AG04449 (cell line): ENCODE measurements around the gene ADIPOR1.

ENCODE experiments used
- CTCF ChIA-PET: fragments of 350-600 bp; formaldehyde crosslinking; extraction: SDS; loops from one replicate; lab custom pipeline; 2021; ENCODE audit warnings: antibody characterized with exemption; lab: Yijun Ruan, JAX
- POLR2A ChIA-PET: fragments of 400-600, 350-600 bp; formaldehyde crosslinking; extraction: SDS; loops from one replicate; lab custom pipeline; 2020; ENCODE audit warnings: antibody characterized with exemption, inconsistent platforms; lab: Yijun Ruan, JAX
- DNase-seq: peaks from one replicate; pipeline ENCODE4 v3.0.0-alpha.2; 2010; ENCODE audit warnings: low read depth, low spot score
- H3K4me3 ChIP-seq: 2 replicates; pipeline ENCODE4 v1.5.1; 2011; ENCODE audit warnings: low read depth, mild to moderate bottlenecking, control low read depth, low read length
- TF ChIP-seq, protein P1 (sequence below): IDR thresholded peaks from one replicate; pipeline ENCODE4 v1.5.1; 2011; ENCODE audit warnings: mild to moderate bottlenecking, moderate library complexity, low read length, control low read depth, inconsistent platforms; ENCODE audit not compliant: insufficient read depth; ENCODE audit errors: missing control alignments

ADIPOR1 gene

DNA sequence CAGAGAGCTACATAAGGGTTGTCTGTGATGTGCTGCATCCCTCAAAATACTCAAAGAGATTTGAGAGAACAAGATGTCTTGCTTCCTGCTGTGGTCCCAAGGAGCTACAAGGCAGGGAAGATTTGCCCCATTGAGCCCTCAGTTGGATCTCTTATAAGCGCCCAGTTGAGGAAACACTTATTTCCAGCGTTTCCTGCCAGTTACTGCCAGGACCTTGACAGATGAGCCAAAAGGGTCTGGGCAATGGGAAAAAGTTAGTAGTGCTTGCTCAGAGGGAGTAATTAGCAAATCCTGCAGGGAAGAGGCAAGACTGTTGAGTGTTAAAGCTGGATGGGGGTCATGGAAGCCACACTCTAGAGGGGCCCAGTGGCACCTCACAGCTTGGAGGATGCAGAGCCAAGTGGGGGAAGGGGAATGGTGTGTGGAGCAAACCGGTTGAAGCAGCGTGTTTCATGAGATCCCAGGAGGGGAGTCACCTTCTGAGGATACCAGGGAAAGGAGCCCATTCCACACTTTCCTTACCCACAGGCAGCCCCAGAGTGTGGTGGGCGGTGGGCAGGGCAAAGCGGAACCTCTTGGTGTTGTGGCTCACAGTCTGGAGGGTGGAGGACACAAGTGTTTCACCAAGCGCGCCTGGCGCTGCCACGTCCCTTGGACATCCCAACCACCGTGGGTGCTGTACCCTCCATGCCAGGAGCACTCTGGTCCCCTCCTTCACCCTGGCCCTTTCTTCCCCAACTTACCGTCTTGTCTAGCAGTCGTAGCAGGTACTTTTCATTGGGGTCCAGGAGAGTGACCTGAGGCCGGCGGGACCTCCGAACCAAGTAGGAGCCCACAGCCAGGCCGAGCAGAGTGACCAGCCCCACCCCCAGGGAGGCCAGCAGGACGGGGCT, 8.1 kb upstream of the ADIPOR1 start:
- peak overlapping the region; percentile 87 for H3K4me3 ChIP-seq
- TF ChIP-seq, protein P1, sequence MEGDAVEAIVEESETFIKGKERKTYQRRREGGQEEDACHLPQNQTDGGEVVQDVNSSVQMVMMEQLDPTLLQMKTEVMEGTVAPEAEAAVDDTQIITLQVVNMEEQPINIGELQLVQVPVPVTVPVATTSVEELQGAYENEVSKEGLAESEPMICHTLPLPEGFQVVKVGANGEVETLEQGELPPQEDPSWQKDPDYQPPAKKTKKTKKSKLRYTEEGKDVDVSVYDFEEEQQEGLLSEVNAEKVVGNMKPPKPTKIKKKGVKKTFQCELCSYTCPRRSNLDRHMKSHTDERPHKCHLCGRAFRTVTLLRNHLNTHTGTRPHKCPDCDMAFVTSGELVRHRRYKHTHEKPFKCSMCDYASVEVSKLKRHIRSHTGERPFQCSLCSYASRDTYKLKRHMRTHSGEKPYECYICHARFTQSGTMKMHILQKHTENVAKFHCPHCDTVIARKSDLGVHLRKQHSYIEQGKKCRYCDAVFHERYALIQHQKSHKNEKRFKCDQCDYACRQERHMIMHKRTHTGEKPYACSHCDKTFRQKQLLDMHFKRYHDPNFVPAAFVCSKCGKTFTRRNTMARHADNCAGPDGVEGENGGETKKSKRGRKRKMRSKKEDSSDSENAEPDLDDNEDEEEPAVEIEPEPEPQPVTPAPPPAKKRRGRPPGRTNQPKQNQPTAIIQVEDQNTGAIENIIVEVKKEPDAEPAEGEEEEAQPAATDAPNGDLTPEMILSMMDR, result no peak
- CTCF ChIA-PET, result interaction anchor here (0.9 to 3.6 kb wide), 3 partner anchors 32 to 301 kb away, joined by 4 to 16 read pairs (median 5); no protein-coding TSS in a partner anchor
- POLR2A ChIA-PET, result no interaction called here
- no peak for DNase-seq

DNA sequence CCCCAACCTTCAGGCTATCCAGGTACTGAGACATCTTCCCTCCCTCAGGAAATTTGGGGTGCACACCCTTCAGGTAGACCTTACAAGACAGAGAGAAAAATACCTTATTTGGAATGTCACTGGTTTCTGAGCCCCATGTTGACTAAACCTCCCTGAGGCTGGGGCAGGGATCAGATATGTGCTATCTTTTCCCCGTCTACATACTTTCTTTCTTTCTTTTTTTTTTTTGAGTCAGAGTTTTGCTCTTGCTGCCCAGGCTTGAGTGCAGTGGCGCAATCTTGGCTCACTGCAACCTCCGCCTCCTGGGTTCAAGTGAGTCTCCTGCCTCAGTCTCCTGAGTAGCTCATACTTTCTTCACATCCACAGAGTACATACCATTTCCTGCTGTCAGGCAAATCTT, 7.3 kb upstream of the ADIPOR1 start:
- DNase-seq, result no peak
- CTCF ChIA-PET, result interaction anchor here (0.9 to 3.6 kb wide), 2 partner anchors 33 to 71 kb away, joined by 4 to 16 read pairs; no protein-coding TSS in a partner anchor
- POLR2A ChIA-PET, result interaction anchor here (1.4 kb wide), 1 partner anchor 42 kb away, joined by 4 read pairs; the partner anchor contains the start of gene TMEM183A
- TF ChIP-seq, protein P1, result no peak
- H3K4me3 ChIP-seq, result no peak overlapping the region

DNA sequence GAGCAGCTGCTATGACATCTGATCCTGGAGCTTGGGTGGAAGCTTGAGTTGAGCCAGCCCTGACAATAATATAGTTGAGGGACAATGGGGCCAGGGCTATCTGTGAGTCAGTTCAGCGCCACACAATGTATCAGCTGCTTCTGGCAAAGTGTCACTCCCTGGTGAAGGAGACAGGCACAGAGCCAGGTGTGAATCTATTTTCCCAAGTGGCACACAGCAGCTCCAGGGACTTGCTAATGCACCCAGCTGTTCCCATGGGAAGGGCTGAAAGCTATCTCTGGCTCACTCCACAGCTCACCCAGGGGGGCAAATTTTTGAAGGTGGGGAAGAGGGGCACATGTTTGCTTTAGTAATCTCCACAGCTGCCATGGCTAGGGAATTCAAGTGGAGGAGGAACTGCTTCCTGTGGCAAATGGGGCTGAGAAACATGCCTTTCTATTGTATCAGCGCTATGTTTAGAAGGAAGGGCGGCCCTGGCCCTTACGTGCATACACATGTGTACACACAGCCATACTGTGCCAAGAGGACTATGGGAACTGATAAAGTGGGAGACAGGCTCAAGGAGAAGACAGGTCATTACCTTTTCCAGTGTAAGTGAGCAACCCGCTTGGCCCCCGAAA, 6.8 kb upstream of the ADIPOR1 start:
- CTCF ChIA-PET, result no interaction called here
- POLR2A ChIA-PET, result interaction anchor here (1.4 kb wide), 1 partner anchor 42 kb away, joined by 4 read pairs; the partner anchor contains the start of gene TMEM183A
- H3K4me3 ChIP-seq, result no peak overlapping the region
- TF ChIP-seq, protein P1, result no peak
- DNase-seq, result no peak

DNA sequence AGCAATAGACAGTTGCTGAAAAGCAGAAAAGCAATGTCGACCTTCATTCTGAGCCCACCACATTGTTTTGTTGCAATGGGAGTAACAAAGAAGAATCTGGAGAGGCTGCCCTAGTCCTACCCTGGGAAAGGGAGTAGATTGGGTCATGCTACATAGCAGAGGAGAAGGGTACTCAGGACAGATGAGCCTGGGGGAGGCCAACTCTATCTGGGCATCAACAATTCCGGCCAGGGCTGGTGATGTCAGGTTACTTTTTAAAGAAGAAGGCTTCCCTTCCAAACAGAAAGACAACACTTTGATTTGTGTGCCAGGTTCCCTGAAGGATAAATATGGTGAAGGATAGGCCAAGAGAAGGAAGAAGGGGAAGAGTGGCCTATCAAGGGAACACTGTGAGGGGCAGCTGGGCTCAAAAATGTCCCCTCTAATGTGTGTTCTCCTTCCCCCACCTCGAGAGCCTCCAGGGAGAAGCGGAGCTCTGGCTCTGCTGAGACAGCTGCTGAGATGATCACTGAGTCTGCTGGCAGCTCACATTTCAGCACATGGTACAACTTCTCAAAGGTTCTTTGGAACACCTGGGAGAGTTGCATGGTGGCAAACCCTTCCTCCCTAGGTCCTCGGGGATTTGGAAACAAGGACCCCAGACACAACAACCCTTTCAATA, 3.2 kb upstream of the ADIPOR1 start:
- CTCF ChIA-PET, result no interaction called here
- POLR2A ChIA-PET, result no interaction called here
- TF ChIP-seq, protein P1, result no peak
- H3K4me3 ChIP-seq, result no peak overlapping the region
- DNase-seq, result no peak

DNA sequence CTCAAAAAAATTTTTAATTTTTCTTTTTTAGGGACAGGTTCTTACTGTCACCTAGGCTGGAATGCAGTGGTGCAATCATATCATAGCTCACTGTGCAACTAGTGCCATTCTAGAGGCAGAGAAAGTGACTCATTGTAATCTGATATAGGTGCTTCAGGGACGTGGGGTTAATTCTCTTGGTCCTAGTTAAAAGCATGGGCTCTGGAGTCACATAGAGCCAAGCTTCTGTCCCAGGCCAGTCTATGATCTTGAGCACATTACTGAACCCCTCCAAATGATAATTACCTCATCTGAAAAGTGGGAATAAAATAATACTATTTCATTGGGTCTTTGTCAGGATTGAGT, 1.1 kb upstream of the ADIPOR1 start:
- POLR2A ChIA-PET, result interaction anchor here (0.5 to 0.6 kb wide), 2 partner anchors 13 to 19 kb away, joined by 3 read pairs; no protein-coding TSS in a partner anchor
- no peak overlapping the region for H3K4me3 ChIP-seq
- TF ChIP-seq, protein P1, result no peak
- no peak for DNase-seq
- CTCF ChIA-PET, result interaction anchor here (1.1 to 1.5 kb wide), 5 partner anchors 9 to 310 kb away, joined by 3 to 5 read pairs (median 4); partner anchors contain the start of gene CYB5R1
